ENCODE measurements around the gene SREBF2.
"Not testable (repeated sequence)": the region's sequence is repeated elsewhere in the genome, so short reads cannot be mapped to it uniquely, and the experiment has no call there.

Gene SREBF2

DNA sequence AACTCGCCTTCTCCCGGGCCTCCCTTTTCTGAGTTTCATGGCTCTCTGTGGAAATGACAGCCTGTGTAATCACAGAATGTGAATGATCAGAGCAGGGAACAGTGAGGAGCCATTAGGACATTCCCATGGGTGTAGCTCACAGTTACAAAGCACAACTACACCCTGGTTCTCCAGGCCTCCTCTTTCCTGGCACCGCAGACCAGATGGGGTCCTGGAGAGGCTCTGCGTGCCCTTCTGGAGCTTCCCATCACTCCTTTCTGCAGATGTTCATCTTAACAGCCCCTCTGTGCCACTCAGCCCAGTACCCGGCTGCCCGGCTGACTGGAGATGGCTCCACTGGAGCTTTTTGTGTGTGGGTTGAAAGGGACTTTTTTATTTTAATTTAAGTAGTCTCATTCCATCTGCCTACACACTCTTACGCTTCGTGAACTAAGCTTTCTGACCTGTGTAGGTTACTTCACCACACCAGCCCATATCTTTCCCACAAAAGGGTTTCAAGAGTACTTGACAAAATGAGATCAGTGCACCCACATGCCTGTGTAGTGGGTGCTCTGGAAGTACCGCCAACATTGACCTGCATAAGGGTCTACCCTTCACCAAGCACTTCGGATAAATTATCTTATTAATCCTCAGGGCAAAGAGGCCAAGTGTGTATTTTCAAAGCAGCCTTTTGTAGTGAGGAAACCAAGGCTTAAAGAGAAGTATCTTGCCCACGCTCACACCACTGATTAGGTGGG is 29.8 kb downstream of the SREBF2 start:
- WGBS, 2 experiments (ENCODE audit: insufficient coverage in 2 of 2) = 83 to 93% methylated on average over 3 to 7 of the region's 11 CpGs
- no peak overlapping the region for H3K4me3 ChIP-seq (ENCODE audit: extremely low read depth, insufficient read depth, low read length, poor library complexity, severe bottlenecking)
- H3K27ac ChIP-seq (ENCODE audit: low read depth, low read length, severe bottlenecking) = peak overlapping the region; percentile 81
- peaks cover 31% of the 10 kb centered on the region for H3K4me1 ChIP-seq (ENCODE audit: control insufficient read depth, insufficient read depth, low read length, poor library complexity, severe bottlenecking)
- peaks cover 58% of the 10 kb centered on the region for H3K36me3 ChIP-seq (ENCODE audit: control insufficient read depth, insufficient read depth, low read length)
- no peaks in the 10 kb centered on the region for H3K9me3 ChIP-seq (ENCODE audit: control insufficient read depth, low read length)

DNA sequence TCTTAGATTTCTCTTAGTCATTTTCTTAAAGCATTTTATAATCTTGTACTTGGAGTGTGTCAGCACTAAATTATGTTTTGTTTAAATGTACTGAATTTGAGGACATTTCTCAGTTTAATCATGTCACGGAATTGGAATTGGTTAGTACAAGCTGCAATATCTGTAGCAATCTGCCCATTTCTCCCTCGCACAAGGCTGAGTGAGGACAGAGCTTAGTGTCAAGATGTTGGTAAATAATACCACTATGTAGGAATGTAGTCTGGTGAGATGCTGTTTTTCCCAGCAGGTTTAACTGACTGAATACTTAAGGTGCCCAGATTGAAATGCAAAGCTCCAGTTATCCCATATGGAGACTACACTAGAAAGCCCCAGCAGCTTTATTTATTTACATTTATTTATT is 30.6 kb downstream of the SREBF2 start:
- WGBS, 2 experiments (ENCODE audit: insufficient coverage in 2 of 2) = 100% methylated on average over 2 of the region's 2 CpGs
- Histone ChIP-seq H3K9me3 (ENCODE audit: control insufficient read depth, low read length) (no peaks in the 10 kb centered on the region), H3K27ac (ENCODE audit: low read depth, low read length, severe bottlenecking) (peak overlapping the region; percentile 81), H3K4me3 (ENCODE audit: extremely low read depth, insufficient read depth, low read length, poor library complexity, severe bottlenecking) (no peak overlapping the region), H3K36me3 (ENCODE audit: control insufficient read depth, insufficient read depth, low read length) (peaks cover 58% of the 10 kb centered on the region), H3K4me1 (ENCODE audit: control insufficient read depth, insufficient read depth, low read length, poor library complexity, severe bottlenecking) (peaks cover 31% of the 10 kb centered on the region)

DNA sequence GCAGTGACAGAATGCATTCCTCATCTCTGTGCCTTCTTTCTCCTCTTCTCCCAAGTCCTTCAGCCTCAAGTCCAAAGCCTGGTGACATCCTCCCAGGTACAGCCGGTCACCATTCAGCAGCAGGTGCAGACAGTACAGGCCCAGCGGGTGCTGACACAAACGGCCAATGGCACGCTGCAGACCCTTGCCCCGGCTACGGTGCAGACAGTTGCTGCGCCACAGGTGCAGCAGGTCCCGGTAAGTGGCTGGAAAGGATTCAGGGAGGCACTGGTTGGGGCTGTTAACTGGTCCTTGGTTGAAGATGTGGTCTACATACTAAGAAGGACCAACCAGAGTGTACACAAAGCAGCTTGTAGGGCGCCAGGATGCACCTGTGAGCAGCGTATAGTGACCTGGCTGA is 35.7 kb downstream of the SREBF2 start:
- no peaks in the 10 kb centered on the region for H3K9me3 ChIP-seq (ENCODE audit: control insufficient read depth, low read length)
- no peak overlapping the region for H3K4me3 ChIP-seq (ENCODE audit: extremely low read depth, insufficient read depth, low read length, poor library complexity, severe bottlenecking)
- 92 to 98% methylated on average over 5 to 10 of the region's 10 CpGs for WGBS, 2 experiments (ENCODE audit: insufficient coverage in 2 of 2)
- H3K4me1 ChIP-seq (ENCODE audit: control insufficient read depth, insufficient read depth, low read length, poor library complexity, severe bottlenecking) = peaks cover 1% of the 10 kb centered on the region
- H3K27ac ChIP-seq (ENCODE audit: low read depth, low read length, severe bottlenecking) = no peak overlapping the region
- peaks cover 91% of the 10 kb centered on the region for H3K36me3 ChIP-seq (ENCODE audit: control insufficient read depth, insufficient read depth, low read length)

DNA sequence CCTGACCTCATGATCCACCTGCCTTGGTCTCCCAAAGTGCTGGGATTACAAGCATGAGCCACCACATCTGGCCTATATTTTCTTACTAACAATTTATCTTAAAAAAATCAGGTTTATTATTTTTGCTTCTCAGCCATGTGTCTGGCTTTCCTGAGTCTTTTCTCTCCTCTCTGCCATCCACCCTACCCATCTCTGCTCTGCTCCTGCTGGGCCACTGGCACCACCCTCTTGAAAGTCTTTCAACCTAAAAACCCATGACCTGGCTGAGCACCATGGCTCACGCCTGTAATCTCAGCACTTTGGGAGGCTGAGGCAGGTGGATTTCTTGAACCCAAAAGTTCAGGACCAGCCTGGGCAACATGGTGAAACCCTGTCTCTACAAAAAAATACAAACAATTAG is 37.2 kb downstream of the SREBF2 start:
- not testable (repeated sequence) for H3K27ac ChIP-seq (ENCODE audit: low read depth, low read length, severe bottlenecking); H3K4me1 ChIP-seq (ENCODE audit: control insufficient read depth, insufficient read depth, low read length, poor library complexity, severe bottlenecking); H3K4me3 ChIP-seq (ENCODE audit: extremely low read depth, insufficient read depth, low read length, poor library complexity, severe bottlenecking); H3K9me3 ChIP-seq (ENCODE audit: control insufficient read depth, low read length)
- H3K36me3 ChIP-seq (ENCODE audit: control insufficient read depth, insufficient read depth, low read length) = peaks cover 96% of the 10 kb centered on the region
- WGBS, 2 experiments (ENCODE audit: insufficient coverage in 2 of 2) = 100% methylated on average over 1 of the region's 1 CpG

DNA sequence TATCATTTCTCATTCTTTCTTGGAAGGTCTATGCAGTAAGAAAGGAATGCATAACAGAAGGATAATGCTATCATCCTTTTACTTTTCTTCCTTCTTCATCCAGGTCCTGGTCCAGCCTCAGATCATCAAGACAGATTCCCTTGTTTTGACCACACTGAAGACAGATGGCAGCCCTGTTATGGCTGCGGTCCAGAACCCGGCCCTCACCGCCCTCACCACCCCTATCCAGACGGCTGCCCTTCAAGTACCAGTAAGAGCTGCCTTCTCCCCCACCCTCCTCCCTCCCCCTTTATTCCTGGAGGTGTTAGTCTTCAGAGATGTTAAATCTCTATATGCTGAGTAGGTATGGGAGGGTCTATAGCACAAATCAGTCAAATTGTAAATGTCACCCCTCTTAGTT is 37.9 kb downstream of the SREBF2 start:
- H3K4me3 ChIP-seq (ENCODE audit: extremely low read depth, insufficient read depth, low read length, poor library complexity, severe bottlenecking) = no peak overlapping the region
- no peaks in the 10 kb centered on the region for H3K9me3 ChIP-seq (ENCODE audit: control insufficient read depth, low read length)
- H3K36me3 ChIP-seq (ENCODE audit: control insufficient read depth, insufficient read depth, low read length) = peaks cover 97% of the 10 kb centered on the region
- no peak overlapping the region for H3K27ac ChIP-seq (ENCODE audit: low read depth, low read length, severe bottlenecking)
- H3K4me1 ChIP-seq (ENCODE audit: control insufficient read depth, insufficient read depth, low read length, poor library complexity, severe bottlenecking) = no peaks in the 10 kb centered on the region
- WGBS, 2 experiments (ENCODE audit: insufficient coverage in 2 of 2) = 100% methylated on average over 1 of the region's 4 CpGs

DNA sequence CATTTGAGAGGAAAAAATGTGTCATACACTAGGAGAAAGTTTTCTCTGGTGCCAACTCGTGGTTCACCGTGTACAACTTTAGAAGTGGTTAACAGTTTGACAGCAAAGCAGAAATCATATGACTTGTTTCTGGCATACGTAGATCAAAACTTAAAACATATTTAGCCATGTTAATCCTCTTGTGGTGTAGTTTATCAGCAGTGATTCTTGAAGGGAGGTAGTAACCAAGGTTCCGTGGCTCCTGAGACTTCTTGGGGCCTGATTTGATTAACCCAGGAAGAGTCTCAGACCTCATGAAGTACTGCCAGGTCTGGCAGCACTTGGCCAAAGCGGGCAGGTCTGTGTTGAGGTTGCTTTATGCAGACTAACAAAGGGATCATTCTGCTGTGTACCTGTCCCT is 40.5 kb downstream of the SREBF2 start:
- Histone ChIP-seq H3K9me3 (ENCODE audit: control insufficient read depth, low read length) (no peaks in the 10 kb centered on the region), H3K27ac (ENCODE audit: low read depth, low read length, severe bottlenecking) (no peak overlapping the region), H3K4me1 (ENCODE audit: control insufficient read depth, insufficient read depth, low read length, poor library complexity, severe bottlenecking) (no peaks in the 10 kb centered on the region), H3K36me3 (ENCODE audit: control insufficient read depth, insufficient read depth, low read length) (peaks cover 97% of the 10 kb centered on the region), H3K4me3 (ENCODE audit: extremely low read depth, insufficient read depth, low read length, poor library complexity, severe bottlenecking) (no peak overlapping the region)
- WGBS, 2 experiments (ENCODE audit: insufficient coverage in 2 of 2) = 87 to 92% methylated on average over 4 of the region's 5 CpGs

DNA sequence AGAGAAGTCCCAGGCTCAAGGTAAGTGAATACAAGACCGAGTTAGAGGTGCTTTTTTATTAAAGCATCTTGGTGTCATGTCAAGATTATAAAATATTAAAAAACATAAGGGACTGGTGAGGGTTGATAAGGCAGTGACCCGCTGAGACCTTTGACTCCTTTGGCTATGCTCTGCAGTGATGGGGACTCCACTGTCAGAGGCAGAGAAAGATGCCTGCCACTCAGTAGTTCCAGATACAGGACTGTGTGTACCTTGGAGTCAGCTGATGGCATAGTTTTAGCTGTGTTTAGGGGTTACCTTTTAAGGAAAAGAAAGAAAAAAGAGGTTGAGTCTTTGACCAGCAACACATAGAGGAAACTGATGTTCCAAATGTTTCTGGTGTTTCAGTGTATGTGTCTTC is 41.2 kb downstream of the SREBF2 start:
- no peaks in the 10 kb centered on the region for H3K9me3 ChIP-seq (ENCODE audit: control insufficient read depth, low read length)
- WGBS, 2 experiments (ENCODE audit: insufficient coverage in 2 of 2) = 100% methylated on average over 1 of the region's 2 CpGs
- peaks cover 97% of the 10 kb centered on the region for H3K36me3 ChIP-seq (ENCODE audit: control insufficient read depth, insufficient read depth, low read length)
- no peaks in the 10 kb centered on the region for H3K4me1 ChIP-seq (ENCODE audit: control insufficient read depth, insufficient read depth, low read length, poor library complexity, severe bottlenecking)
- H3K4me3 ChIP-seq (ENCODE audit: extremely low read depth, insufficient read depth, low read length, poor library complexity, severe bottlenecking) = no peak overlapping the region
- H3K27ac ChIP-seq (ENCODE audit: low read depth, low read length, severe bottlenecking) = no peak overlapping the region

DNA sequence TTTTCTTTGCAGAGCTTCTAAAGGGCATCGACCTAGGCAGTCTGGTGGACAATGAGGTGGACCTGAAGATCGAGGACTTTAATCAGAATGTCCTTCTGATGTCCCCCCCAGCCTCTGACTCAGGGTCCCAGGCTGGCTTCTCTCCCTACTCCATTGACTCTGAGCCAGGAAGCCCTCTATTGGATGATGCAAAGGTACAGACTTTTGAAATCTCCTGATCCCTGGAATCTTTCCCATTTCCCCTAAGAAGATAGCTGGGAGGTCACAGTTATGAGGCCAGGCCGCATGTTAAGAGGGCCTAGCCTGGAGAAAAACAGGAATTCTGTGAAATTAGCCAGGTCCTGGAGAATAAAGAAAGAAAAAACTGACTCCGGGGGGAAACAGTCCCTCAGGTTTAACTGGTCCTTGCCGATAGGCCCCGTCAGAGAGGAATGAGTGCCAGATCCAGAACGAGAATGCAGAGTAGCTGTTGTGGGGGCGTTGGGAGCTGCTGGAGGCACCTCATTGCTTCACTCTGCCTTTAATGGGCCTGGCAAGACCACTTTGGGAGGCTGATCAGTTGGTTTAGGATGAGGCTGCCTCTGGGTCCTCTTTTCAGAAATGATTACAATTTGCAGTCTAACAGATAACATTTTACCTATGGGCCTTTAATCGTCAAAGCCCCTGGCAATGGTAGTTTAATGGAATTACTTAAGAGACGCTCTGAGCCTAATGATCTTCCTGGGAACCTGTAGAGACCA is 42.8 kb downstream of the SREBF2 start:
- Histone ChIP-seq H3K27ac (ENCODE audit: low read depth, low read length, severe bottlenecking) (no peak overlapping the region), H3K4me1 (ENCODE audit: control insufficient read depth, insufficient read depth, low read length, poor library complexity, severe bottlenecking) (no peaks in the 10 kb centered on the region), H3K4me3 (ENCODE audit: extremely low read depth, insufficient read depth, low read length, poor library complexity, severe bottlenecking) (no peak overlapping the region), H3K9me3 (ENCODE audit: control insufficient read depth, low read length) (no peaks in the 10 kb centered on the region), H3K36me3 (ENCODE audit: control insufficient read depth, insufficient read depth, low read length) (peaks cover 97% of the 10 kb centered on the region)
- 97 to 98% methylated on average over 9 to 10 of the region's 10 CpGs for WGBS, 2 experiments (ENCODE audit: insufficient coverage in 2 of 2)

DNA sequence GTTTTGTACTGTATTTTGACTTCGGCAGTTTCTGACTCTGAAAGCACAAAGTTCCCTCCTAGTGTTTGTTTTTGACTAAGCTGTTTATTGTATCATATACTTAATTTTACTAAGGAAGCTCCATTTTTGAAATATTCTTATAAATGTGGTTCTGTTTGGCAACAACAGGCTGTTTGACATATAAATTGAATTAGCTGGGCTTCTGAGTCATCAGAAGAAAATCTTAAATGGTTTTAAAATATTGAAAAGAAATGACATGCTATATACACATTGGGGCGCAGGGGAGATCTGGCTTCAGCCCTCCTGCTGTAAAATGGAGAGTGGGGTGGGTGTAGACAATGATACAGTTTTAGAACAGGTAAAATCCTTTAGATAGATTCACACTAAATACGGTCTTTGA is 43.4 kb downstream of the SREBF2 start:
- Histone ChIP-seq H3K36me3 (ENCODE audit: control insufficient read depth, insufficient read depth, low read length) (peaks cover 97% of the 10 kb centered on the region), H3K27ac (ENCODE audit: low read depth, low read length, severe bottlenecking) (no peak overlapping the region), H3K4me3 (ENCODE audit: extremely low read depth, insufficient read depth, low read length, poor library complexity, severe bottlenecking) (no peak overlapping the region), H3K4me1 (ENCODE audit: control insufficient read depth, insufficient read depth, low read length, poor library complexity, severe bottlenecking) (no peaks in the 10 kb centered on the region), H3K9me3 (ENCODE audit: control insufficient read depth, low read length) (no peaks in the 10 kb centered on the region)
- 100% methylated on average over 1 of the region's 3 CpGs; no CpG with 5 or more reads in 1 of the 2 experiments for WGBS, 2 experiments (ENCODE audit: insufficient coverage in 2 of 2)

DNA sequence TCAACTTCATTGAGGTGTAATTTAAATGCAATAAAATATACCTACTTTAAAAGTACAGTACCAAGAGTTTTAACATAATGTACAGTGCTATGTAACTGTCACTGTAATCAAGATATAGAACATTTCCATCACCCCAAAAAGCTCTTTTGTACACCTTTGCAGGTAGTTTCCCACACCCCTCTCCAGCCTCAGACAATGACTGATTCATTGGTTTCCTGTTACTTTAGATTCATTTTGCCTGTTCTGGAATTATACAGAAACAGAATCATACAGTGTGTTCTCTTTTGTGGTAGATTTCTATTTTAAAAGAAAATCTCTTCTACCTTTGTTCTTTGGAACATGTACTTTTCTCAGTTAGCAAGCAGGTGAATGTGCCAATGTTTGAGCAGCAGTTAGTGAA is 43.8 kb downstream of the SREBF2 start:
- Histone ChIP-seq H3K27ac (ENCODE audit: low read depth, low read length, severe bottlenecking) (no peak overlapping the region), H3K9me3 (ENCODE audit: control insufficient read depth, low read length) (no peaks in the 10 kb centered on the region), H3K4me1 (ENCODE audit: control insufficient read depth, insufficient read depth, low read length, poor library complexity, severe bottlenecking) (no peaks in the 10 kb centered on the region), H3K4me3 (ENCODE audit: extremely low read depth, insufficient read depth, low read length, poor library complexity, severe bottlenecking) (no peak overlapping the region), H3K36me3 (ENCODE audit: control insufficient read depth, insufficient read depth, low read length) (peaks cover 97% of the 10 kb centered on the region)

DNA sequence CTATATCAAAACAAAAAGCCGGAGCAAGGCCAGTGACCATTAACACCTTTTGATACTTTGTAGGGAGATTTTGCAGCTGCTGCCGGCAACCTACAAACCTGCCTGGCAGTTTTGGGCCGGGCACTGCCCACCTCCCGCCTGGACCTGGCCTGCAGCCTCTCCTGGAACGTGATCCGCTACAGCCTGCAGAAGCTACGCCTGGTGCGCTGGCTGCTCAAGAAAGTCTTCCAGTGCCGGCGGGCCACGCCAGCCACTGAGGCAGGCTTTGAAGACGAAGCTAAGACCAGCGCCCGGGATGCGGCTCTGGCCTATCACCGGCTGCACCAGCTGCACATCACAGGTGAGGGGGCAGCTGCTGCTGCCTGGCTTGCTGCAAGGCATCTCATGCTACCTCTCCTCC is 47.7 kb downstream of the SREBF2 start:
- Histone ChIP-seq H3K27ac (ENCODE audit: low read depth, low read length, severe bottlenecking) (no peak overlapping the region), H3K36me3 (ENCODE audit: control insufficient read depth, insufficient read depth, low read length) (peaks cover 97% of the 10 kb centered on the region), H3K4me3 (ENCODE audit: extremely low read depth, insufficient read depth, low read length, poor library complexity, severe bottlenecking) (no peak overlapping the region), H3K4me1 (ENCODE audit: control insufficient read depth, insufficient read depth, low read length, poor library complexity, severe bottlenecking) (no peaks in the 10 kb centered on the region), H3K9me3 (ENCODE audit: control insufficient read depth, low read length) (no peaks in the 10 kb centered on the region)
- 98 to 99% methylated on average over 16 of the region's 16 CpGs for WGBS, 2 experiments (ENCODE audit: insufficient coverage in 2 of 2)

All from mesodermal cell (in vitro differentiated cells).